ENCODE data around the gene DAP.

DNA sequence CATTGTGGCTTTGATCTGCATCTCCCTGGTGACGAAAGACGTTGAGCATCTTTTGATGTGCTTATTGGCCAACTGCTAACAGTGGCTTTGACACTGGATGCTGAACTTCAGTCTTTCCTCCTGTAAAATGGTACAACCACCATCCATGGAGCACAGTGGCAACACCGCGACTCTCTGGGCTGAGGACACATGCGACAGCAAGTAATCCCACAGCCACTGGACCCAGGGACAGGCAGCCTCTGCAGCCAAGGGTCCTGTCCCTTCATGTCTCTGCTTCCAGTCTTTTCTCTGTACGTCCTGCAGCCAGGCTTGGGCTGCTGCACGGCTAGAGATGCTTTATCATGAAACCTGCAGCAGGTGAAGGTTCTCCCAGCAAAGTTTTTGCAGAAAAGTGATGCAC lies 83.5 kb downstream of the DAP start:
- TF ChIP-seq, protein P1, sequence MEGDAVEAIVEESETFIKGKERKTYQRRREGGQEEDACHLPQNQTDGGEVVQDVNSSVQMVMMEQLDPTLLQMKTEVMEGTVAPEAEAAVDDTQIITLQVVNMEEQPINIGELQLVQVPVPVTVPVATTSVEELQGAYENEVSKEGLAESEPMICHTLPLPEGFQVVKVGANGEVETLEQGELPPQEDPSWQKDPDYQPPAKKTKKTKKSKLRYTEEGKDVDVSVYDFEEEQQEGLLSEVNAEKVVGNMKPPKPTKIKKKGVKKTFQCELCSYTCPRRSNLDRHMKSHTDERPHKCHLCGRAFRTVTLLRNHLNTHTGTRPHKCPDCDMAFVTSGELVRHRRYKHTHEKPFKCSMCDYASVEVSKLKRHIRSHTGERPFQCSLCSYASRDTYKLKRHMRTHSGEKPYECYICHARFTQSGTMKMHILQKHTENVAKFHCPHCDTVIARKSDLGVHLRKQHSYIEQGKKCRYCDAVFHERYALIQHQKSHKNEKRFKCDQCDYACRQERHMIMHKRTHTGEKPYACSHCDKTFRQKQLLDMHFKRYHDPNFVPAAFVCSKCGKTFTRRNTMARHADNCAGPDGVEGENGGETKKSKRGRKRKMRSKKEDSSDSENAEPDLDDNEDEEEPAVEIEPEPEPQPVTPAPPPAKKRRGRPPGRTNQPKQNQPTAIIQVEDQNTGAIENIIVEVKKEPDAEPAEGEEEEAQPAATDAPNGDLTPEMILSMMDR (conservative IDR thresholded peaks at IDR 0.05; ENCODE audit: low read depth, low read length), result no peak
- no peak for TF ChIP-seq EZH2 (IDR thresholded peaks at IDR 0.05; ENCODE audit: borderline replicate concordance, low read depth, low read length, poor library complexity, severe bottlenecking)

All from A673 (cell line).